ENCODE results near the gene CD3E. TPM values are rescaled to one million over a fixed set of nuclear protein-coding genes. Genes with fewer than 3 reads are reported as not detected.

The CD3E gene
- polyA plus RNA-seq, 1 donor from 2014 or later = 31.4 TPM

- H3K27me3 Mint-ChIP-seq = no peaks in the 10 kb centered on the region
- H3K4me3 Mint-ChIP-seq = peak overlapping the region in 2 of 4 donors; percentile 34 to 81
- H3K36me3 Mint-ChIP-seq = no peaks in the 10 kb centered on the region
Observed at GRCh38 chr11:118281284-118281683, 23.2 kb upstream of the CD3E start.

GRCh38 chr11:118282606-118283005 is 21.9 kb upstream of the CD3E start:
- Mint-ChIP-seq H3K4me3 (no peak overlapping the region), H3K36me3 (no peaks in the 10 kb centered on the region), H3K4me1 (peaks cover 9 to 16% (median 12%) of the 10 kb centered on the region in 3 donors), H3K9me3 (no peaks in the 10 kb centered on the region), H3K27me3 (peaks cover 1% of the 10 kb centered on the region), H3K27ac (no peak overlapping the region)

More at GRCh38 chr11:118281284-118281683, 23.2 kb upstream of the CD3E start:
- H3K4me1 Mint-ChIP-seq = peaks cover 10 to 16% (median 12%) of the 10 kb centered on the region in 3 donors
- H3K27ac Mint-ChIP-seq = peak overlapping the region in 1 of 3 donors; percentile 77
- H3K9me3 Mint-ChIP-seq = no peaks in the 10 kb centered on the region

- no peak overlapping the region for H3K27ac Mint-ChIP-seq
- no peaks in the 10 kb centered on the region for H3K36me3 Mint-ChIP-seq
- H3K4me1 Mint-ChIP-seq = peaks cover 9 to 16% (median 12%) of the 10 kb centered on the region in 3 donors
- H3K9me3 Mint-ChIP-seq = no peaks in the 10 kb centered on the region
- H3K4me3 Mint-ChIP-seq = no peak overlapping the region
- peaks cover 1% of the 10 kb centered on the region for H3K27me3 Mint-ChIP-seq
Observed at GRCh38 chr11:118283037-118283636, 21.4 kb upstream of the CD3E start.

GRCh38 chr11:118283756-118284350 is 20.7 kb upstream of the CD3E start:
- no peak overlapping the region for H3K4me3 Mint-ChIP-seq
- H3K9me3 Mint-ChIP-seq = no peaks in the 10 kb centered on the region
- H3K36me3 Mint-ChIP-seq = no peaks in the 10 kb centered on the region
- H3K4me1 Mint-ChIP-seq = peaks cover 9 to 16% (median 12%) of the 10 kb centered on the region in 3 donors
- H3K27ac Mint-ChIP-seq = no peak overlapping the region
- H3K27me3 Mint-ChIP-seq = peaks cover 1% of the 10 kb centered on the region

- Mint-ChIP-seq H3K9me3 (no peaks in the 10 kb centered on the region), H3K27ac (no peak overlapping the region), H3K4me3 (no peak overlapping the region), H3K36me3 (no peaks in the 10 kb centered on the region), H3K27me3 (peaks cover 8% of the 10 kb centered on the region), H3K4me1 (peaks cover 3 to 12% (median 7%) of the 10 kb centered on the region in 3 donors)
Observed at GRCh38 chr11:118286545-118286944, 18.0 kb upstream of the CD3E start.

- Mint-ChIP-seq H3K27ac (no peak overlapping the region), H3K36me3 (no peaks in the 10 kb centered on the region), H3K4me1 (peaks cover 2 to 10% (median 5%) of the 10 kb centered on the region in 3 donors), H3K9me3 (no peaks in the 10 kb centered on the region), H3K4me3 (no peak overlapping the region), H3K27me3 (peaks cover 8% of the 10 kb centered on the region)
Observed at GRCh38 chr11:118287006-118287405, 17.5 kb upstream of the CD3E start.

- Mint-ChIP-seq H3K36me3 (peaks cover 2% of the 10 kb centered on the region), H3K27ac (no peak overlapping the region), H3K4me1 (peaks cover 0 to 5% (median 2%) of the 10 kb centered on the region in 3 donors), H3K27me3 (peaks cover 8% of the 10 kb centered on the region), H3K4me3 (no peak overlapping the region), H3K9me3 (no peaks in the 10 kb centered on the region)
Observed at GRCh38 chr11:118289401-118289800, 15.1 kb upstream of the CD3E start.

GRCh38 chr11:118290923-118291322 is 13.6 kb upstream of the CD3E start:
- Mint-ChIP-seq H3K27me3 (peaks cover 8% of the 10 kb centered on the region), H3K4me3 (no peak overlapping the region), H3K4me1 (peaks cover 0 to 5% (median 2%) of the 10 kb centered on the region in 3 donors), H3K27ac (no peak overlapping the region), H3K9me3 (no peaks in the 10 kb centered on the region), H3K36me3 (peaks cover 2% of the 10 kb centered on the region)

- Mint-ChIP-seq H3K27me3 (peaks cover 8% of the 10 kb centered on the region), H3K4me3 (no peak overlapping the region), H3K9me3 (no peaks in the 10 kb centered on the region), H3K27ac (no peak overlapping the region), H3K36me3 (peaks cover 2% of the 10 kb centered on the region), H3K4me1 (peaks cover 0 to 6% (median 2%) of the 10 kb centered on the region in 3 donors)
Observed at GRCh38 chr11:118291477-118292135, 12.9 kb upstream of the CD3E start.

GRCh38 chr11:118294053-118294452 is 10.5 kb upstream of the CD3E start:
- Mint-ChIP-seq H3K9me3 (no peaks in the 10 kb centered on the region), H3K27ac (no peak overlapping the region), H3K4me3 (no peak overlapping the region), H3K27me3 (peaks cover 6% of the 10 kb centered on the region), H3K36me3 (peaks cover 2% of the 10 kb centered on the region), H3K4me1 (peaks cover 0 to 6% (median 2%) of the 10 kb centered on the region in 3 donors)

GRCh38 chr11:118295199-118295598 is 9.3 kb upstream of the CD3E start:
- no peak overlapping the region for H3K4me3 Mint-ChIP-seq
- H3K27ac Mint-ChIP-seq = no peak overlapping the region
- H3K9me3 Mint-ChIP-seq = no peaks in the 10 kb centered on the region
- H3K4me1 Mint-ChIP-seq = peaks cover 0 to 6% (median 2%) of the 10 kb centered on the region in 3 donors
- peaks cover 4% of the 10 kb centered on the region for H3K27me3 Mint-ChIP-seq
- H3K36me3 Mint-ChIP-seq = peaks cover 2% of the 10 kb centered on the region

- Mint-ChIP-seq H3K9me3 (no peaks in the 10 kb centered on the region), H3K4me1 (peaks cover 0 to 3% (median 0%) of the 10 kb centered on the region in 3 donors), H3K27ac (no peak overlapping the region), H3K4me3 (no peak overlapping the region), H3K27me3 (peaks cover 2% of the 10 kb centered on the region), H3K36me3 (peaks cover 2% of the 10 kb centered on the region)
Observed at GRCh38 chr11:118295815-118296454, 8.6 kb upstream of the CD3E start.

- H3K4me3 Mint-ChIP-seq = no peak overlapping the region
- no peak overlapping the region for H3K27ac Mint-ChIP-seq
- no peaks in the 10 kb centered on the region for H3K9me3 Mint-ChIP-seq
- H3K36me3 Mint-ChIP-seq = no peaks in the 10 kb centered on the region
- no peaks in the 10 kb centered on the region for H3K27me3 Mint-ChIP-seq
- peaks cover 0 to 2% (median 0%) of the 10 kb centered on the region in 3 donors for H3K4me1 Mint-ChIP-seq
Observed at GRCh38 chr11:118301600-118302195, 2.8 kb upstream of the CD3E start.

GRCh38 chr11:118304227-118304567 is 333 bp upstream of the CD3E start:
- H3K9me3 Mint-ChIP-seq = no peaks in the 10 kb centered on the region
- no peak overlapping the region for H3K4me3 Mint-ChIP-seq
- peaks cover 0 to 2% (median 0%) of the 10 kb centered on the region in 3 donors for H3K4me1 Mint-ChIP-seq
- no peak overlapping the region for H3K27ac Mint-ChIP-seq
- H3K36me3 Mint-ChIP-seq = no peaks in the 10 kb centered on the region
- H3K27me3 Mint-ChIP-seq = no peaks in the 10 kb centered on the region

GRCh38 chr11:118305726-118306125 is 1.2 kb downstream of the CD3E start:
- H3K36me3 Mint-ChIP-seq = no peaks in the 10 kb centered on the region
- H3K4me3 Mint-ChIP-seq = peak overlapping the region in 3 of 4 donors; percentile 5 to 70 (median 63)
- peaks cover 0 to 3% (median 0%) of the 10 kb centered on the region in 3 donors for H3K9me3 Mint-ChIP-seq
- H3K27me3 Mint-ChIP-seq = no peaks in the 10 kb centered on the region
- H3K4me1 Mint-ChIP-seq = peaks cover 0 to 2% (median 0%) of the 10 kb centered on the region in 3 donors
- H3K27ac Mint-ChIP-seq = peak overlapping the region in 2 of 3 donors; percentile 63 to 73

Data from IgD-negative memory B cell (primary cell).